T follicular helper cell (primary cell): Measurements from ENCODE around the gene EIF2AK2.

Experiments
- DNase-seq: peaks from one replicate; pipeline ENCODE4 v3.0.0-alpha.2; 2020; ENCODE audit warnings: low read depth

The EIF2AK2 gene

DNA sequence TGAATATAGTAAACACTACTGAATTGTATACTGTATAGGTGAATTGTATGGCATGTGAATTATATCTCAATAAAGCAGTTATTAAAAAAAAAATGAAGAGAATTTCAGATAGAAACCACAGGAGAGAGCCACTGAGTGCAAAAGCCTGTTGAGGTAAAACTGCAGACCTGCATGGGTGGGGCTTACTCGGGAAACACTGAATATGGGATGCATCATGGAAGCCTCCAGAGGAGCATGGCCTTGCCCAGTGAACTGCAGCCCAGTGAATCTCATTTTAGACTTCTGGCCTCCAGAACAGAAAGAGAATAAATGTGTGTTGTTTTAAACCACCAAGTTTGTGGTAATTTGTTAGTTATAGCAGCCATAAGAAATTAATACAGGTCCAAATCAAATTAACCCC is 56.7 kb downstream of the EIF2AK2 start:
- DNase-seq = no peak

DNA sequence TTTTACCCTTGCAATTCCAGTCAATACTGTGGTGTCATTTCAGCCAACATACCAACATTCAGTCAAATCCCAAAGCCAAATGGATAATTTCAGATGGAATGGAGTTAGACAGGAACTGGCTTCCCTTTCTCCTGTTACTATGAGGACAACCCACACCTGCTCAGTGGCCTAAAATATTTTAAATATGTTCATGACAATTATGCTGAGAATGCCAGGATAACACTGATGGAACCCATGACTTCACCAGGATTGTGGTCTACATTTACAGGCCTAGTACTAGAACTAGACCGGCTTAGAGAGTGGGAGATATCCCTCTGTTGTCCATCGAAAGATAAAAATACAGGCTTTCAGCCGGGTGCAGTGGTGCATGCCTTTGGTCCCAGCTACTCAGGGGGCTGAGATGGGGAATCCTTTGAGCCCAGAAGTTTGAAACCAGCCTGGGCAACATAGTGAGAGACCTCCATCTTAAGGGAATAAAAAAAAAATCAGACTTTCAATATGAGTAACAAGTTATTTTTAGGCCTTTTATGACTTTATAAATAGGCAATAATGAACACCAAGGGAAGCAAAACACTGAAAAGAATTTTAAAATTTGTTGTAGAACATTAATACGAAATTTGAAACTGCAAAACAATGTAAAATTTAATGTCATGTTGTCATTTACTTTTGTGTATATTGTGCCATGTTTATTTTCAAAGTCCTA is 58.2 kb downstream of the EIF2AK2 start:
- DNase-seq = no peak

- DNase-seq = no peak
Observed at GRCh38 chr2:37096568-37096967, 60.2 kb downstream of the EIF2AK2 start.

DNA sequence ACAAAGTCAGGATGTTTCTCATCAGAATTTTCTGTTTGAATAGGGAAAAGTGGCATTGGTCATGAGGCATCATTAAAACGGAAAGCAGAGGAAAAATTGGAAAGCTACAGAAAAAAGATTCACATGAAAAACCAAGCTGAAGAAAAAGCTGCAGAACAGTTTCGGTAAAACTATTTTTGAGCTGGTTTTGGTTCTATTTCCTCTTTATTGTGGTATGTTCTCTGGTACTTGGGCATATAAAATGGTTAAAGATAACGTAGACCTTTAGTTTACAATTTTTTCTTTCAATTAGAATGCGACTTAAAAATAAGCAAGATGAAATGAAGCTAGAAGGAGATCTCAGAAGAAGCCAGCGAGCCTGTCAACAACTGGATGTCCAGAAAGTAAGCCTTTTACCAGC is 64.9 kb downstream of the EIF2AK2 start:
- DNase-seq = no peak

- DNase-seq = no peak
Observed at GRCh38 chr2:37090019-37090477, 66.7 kb downstream of the EIF2AK2 start.

GRCh38 chr2:37085731-37086147 is 71.0 kb downstream of the EIF2AK2 start:
- DNase-seq = no peak

GRCh38 chr2:37084797-37085196 is 72.0 kb downstream of the EIF2AK2 start:
- no peak for DNase-seq

DNA sequence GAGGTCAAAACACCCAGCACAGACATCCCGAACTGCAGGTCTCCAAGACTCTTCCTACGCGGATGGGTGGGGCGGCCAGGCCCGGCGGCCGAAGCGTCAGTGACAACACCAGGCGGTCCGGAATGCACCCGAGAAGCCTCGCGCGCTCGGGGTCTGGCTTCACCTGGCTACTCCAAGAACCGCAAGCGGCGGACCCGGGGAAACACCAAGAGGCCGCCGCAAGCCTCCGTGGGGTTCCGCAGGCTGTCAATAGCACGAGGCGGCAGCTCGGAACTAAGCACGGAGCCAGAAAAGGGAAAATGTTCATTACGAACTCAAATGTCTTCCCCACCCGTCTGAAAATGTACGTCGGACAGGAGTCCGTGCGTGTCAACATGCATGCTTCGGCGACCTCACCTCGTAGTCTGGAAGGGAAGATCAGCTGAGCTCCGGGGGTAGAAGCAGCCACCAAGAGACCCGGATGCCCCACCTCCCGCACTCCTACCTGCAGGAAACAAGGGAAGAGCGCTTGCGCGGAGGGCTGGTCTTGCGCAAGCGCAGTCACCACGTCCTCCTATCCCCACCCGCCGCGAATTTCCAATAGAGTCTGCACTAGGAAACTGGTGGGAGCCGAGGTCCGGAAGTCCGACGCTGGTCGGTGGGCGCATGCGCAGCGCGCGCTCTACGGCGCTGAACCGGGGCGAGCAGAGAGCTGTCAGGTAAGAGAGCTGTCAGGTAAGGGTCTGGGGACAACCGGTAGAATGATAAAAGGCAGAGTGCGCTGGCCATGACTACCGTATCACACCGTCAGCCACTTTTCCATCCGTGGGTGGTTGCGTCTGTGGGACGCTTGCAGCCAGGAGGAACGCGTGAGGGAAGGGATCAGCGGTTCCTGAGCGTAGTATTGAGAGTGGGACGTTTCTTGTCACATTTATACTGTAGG is 72.6 kb downstream of the EIF2AK2 start, which contains the start of the genes GPATCH11 and HEATR5B:
Gene GPATCH11, plus strand, starts transcription at position 646 of the 922 bp plus-strand sequence. CDS start 3,864 bp downstream, outside the sequence.
Gene HEATR5B, minus strand, starts transcription at position 500 of the 922 bp plus-strand sequence. CDS start 958 bp downstream, outside the sequence.
- DNase-seq = peak; percentile 87

GRCh38 chr2:37080689-37081088 is 76.1 kb downstream of the EIF2AK2 start:
- no peak for DNase-seq

DNA sequence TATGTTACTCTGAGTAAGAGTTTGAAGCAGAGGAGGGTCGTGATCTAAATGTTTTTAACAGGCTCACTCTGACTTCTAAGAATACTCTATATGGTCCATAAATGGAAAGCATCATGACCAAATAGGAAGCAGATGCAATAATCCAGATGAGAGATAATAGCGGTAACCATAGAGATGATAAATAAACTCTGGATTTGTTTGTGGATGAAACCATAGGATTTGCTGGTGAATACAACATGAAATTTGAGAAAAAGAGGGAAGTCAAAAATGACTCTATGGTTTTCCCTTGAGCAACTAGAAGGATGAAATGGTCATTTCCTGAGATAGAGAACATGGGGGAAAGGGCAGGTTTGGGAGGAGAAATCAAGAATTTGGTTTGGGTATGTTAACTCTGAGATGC is 76.5 kb downstream of the EIF2AK2 start:
- DNase-seq = no peak

DNA sequence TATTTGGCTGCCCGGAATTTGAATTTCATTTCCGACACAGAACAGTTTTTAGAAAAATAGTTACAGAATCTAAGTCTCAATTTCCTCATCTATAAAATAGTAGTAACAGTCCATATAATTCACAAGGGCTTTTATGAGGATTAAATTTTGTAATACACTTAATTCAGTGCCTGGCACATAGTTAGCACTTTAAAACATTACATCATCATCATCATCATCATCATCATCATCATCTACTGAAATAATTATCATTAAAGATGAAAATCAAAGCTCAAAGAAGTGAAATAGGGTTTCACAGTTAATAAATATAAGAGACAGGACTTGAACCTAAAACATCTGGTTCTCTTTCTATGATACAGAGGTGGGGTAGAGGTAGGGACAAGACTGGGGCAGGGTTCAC is 85.8 kb downstream of the EIF2AK2 start:
- no peak for DNase-seq

GRCh38 chr2:37068686-37069085 is 88.1 kb downstream of the EIF2AK2 start:
- DNase-seq = no peak

GRCh38 chr2:37061776-37062175 is 95.0 kb downstream of the EIF2AK2 start:
- no peak for DNase-seq

- DNase-seq = no peak
Observed at GRCh38 chr2:37061013-37061711, 95.6 kb downstream of the EIF2AK2 start.

- no peak for DNase-seq
Observed at GRCh38 chr2:37060446-37060845, 96.3 kb downstream of the EIF2AK2 start.

GRCh38 chr2:37059841-37060240 is 96.9 kb downstream of the EIF2AK2 start:
- no peak for DNase-seq

GRCh38 chr2:37052600-37053332 is 104.0 kb downstream of the EIF2AK2 start:
- DNase-seq = no peak
